Glomerular visceral epithelial cell (primary cell): ENCODE measurements around the gene FUNDC1.

Source experiments
- DNase-seq: peaks from one replicate; pipeline ENCODE4 v3.0.0-alpha.2; 2016; ENCODE audit errors: extremely low spot score

FUNDC1 gene

GRCh38 chrX:44480591-44480990 is 62.1 kb downstream of the FUNDC1 start:
- peak; percentile 1 for DNase-seq

- DNase-seq, result no peak
These were observed 68.2 kb downstream of the FUNDC1 start for GRCh38 chrX:44474410-44474809.
